Keratinocyte (primary cell): Measurements from ENCODE around the gene C1QTNF5. TPM values are rescaled to one million over a fixed set of nuclear protein-coding genes. Genes with fewer than 3 reads are reported as not detected.
A peak's percentile ranks its signal among the peaks of the same experiment; 100 is the strongest.

ENCODE experiments used
- DNase-seq: peaks from one replicate; pipeline ENCODE4 v3.0.0-alpha.2; 2011; ENCODE audit warnings: low read depth, missing footprints, low spot score
- FAIRE-seq: peaks from 2 replicates; lab custom pipeline; 2011; peaks lifted over from hg19 to GRCh38; lab: Jason Lieb, UNC
- H2AFZ ChIP-seq: 2 replicates; pipeline ENCODE4 v1.6.0; 2012; ENCODE audit warnings: low read length, control low read depth, inconsistent platforms; ENCODE audit not compliant: control insufficient read depth
- H3K27ac ChIP-seq: 2 replicates; pipeline ENCODE4 v1.5.1; 2011; ENCODE audit warnings: low read length; ENCODE audit not compliant: control insufficient read depth, insufficient read depth
- H3K27me3 ChIP-seq: 3 replicates; pipeline ENCODE4 v1.6.0; 2011; ENCODE audit warnings: low read length; ENCODE audit not compliant: control insufficient read depth, insufficient read depth; ENCODE audit errors: extremely low read depth
- H3K36me3 ChIP-seq, 2 experiments: 2 replicates in 1 of 2; 3 replicates in 1 of 2; pipeline ENCODE4 v1.5.1; 2011; ENCODE audit warnings: low read length in 2 of 2, mild to moderate bottlenecking in 1 of 2; ENCODE audit not compliant: control insufficient read depth in 2 of 2, insufficient read depth in 2 of 2; ENCODE audit errors: extremely low read depth in 1 of 2
- H3K4me1 ChIP-seq: 3 replicates; pipeline ENCODE4 v1.5.1; 2011; ENCODE audit warnings: low read length; ENCODE audit not compliant: control insufficient read depth, insufficient read depth; ENCODE audit errors: extremely low read depth
- H3K4me2 ChIP-seq: 3 replicates; pipeline ENCODE4 v1.6.0; 2011; ENCODE audit warnings: low read depth, low read length; ENCODE audit not compliant: control insufficient read depth, insufficient read depth; ENCODE audit errors: extremely low read depth
- H3K4me3 ChIP-seq, 3 experiments: fragments of 200-600 bp in 1 of 3; sonication (generic) in 1 of 3; 2 replicates in 2 of 3; 3 replicates in 1 of 3; pipeline ENCODE4 v1.5.1; 2011 to 2016; ENCODE audit warnings: low read length in 3 of 3, mild to moderate bottlenecking in 3 of 3, control low read depth in 2 of 3, inconsistent platforms in 1 of 3, low read depth in 1 of 3, mixed read lengths in 1 of 3, mixed run types in 1 of 3, moderate library complexity in 1 of 3; ENCODE audit not compliant: control insufficient read depth in 2 of 3, insufficient read depth in 2 of 3; ENCODE audit errors: extremely low read depth in 1 of 3
- H3K79me2 ChIP-seq: 2 replicates; pipeline ENCODE4 v1.6.0; 2012; ENCODE audit warnings: low read length; ENCODE audit not compliant: control insufficient read depth, insufficient read depth
- H3K9ac ChIP-seq: 3 replicates; pipeline ENCODE4 v1.6.0; 2011; ENCODE audit warnings: low read length; ENCODE audit not compliant: control insufficient read depth, insufficient read depth; ENCODE audit errors: extremely low read depth
- H3K9me1 ChIP-seq: 3 replicates; pipeline ENCODE4 v1.6.0; 2011; ENCODE audit warnings: low read length; ENCODE audit not compliant: control insufficient read depth, insufficient read depth; ENCODE audit errors: extremely low read depth
- H3K9me3 ChIP-seq: 2 replicates; pipeline ENCODE4 v1.5.1; 2012; ENCODE audit warnings: low read depth, low read length; ENCODE audit not compliant: control insufficient read depth
- H4K20me1 ChIP-seq: 3 replicates; pipeline ENCODE4 v1.6.0; 2011; ENCODE audit warnings: low read length; ENCODE audit not compliant: control insufficient read depth, insufficient read depth; ENCODE audit errors: extremely low read depth
- CTCF ChIP-seq, 3 experiments: IDR thresholded peaks in 1 of 3; conservative IDR thresholded peaks in 1 of 3; optimal IDR thresholded peaks in 1 of 3; 2 replicates in 2 of 3; 3 replicates in 1 of 3; pipeline versions ENCODE3 to v1.5.1; 2011; ENCODE audit warnings: low read length in 3 of 3, mild to moderate bottlenecking in 3 of 3, moderate library complexity in 2 of 3, control low read depth in 1 of 3, inconsistent platforms in 1 of 3; ENCODE audit not compliant: insufficient read depth in 2 of 3; ENCODE audit errors: extremely low read depth in 1 of 3
- EZH2 ChIP-seq: IDR thresholded peaks from one replicate; pipeline ENCODE4 v1.6.1; 2012; ENCODE audit warnings: inconsistent platforms, mild to moderate bottlenecking, low read length, moderate library complexity
- dilution Hi-C: fragments of 300-500 bp; cut with MboI; formaldehyde crosslinking; loops from one replicate; pipeline ENCODE4 v1.7.0; 2020; ENCODE audit warnings: low sequenced_read_pairs; ENCODE audit not compliant: extremely low pct_ligation_motif_present
- polyA plus RNA-seq, 5 experiments: library from polyadenylated mRNA; depleted of rRNA in 3 of 5; stranded (reverse) in 3 of 5; stranded (forward) in 1 of 5; unstranded in 1 of 5; fragments of >200 nt; gene quantifications; 1 replicate in 1 of 5; 2 replicates in 3 of 5; 3 replicates in 1 of 5; pipeline versions ENCODE4 v1.2.1 to v1.2.3, GENCODE V29; 2011 to 2012; ENCODE audit warnings: missing spikeins in 2 of 5, low read depth in 1 of 5, low replicate concordance in 1 of 5

The C1QTNF5 gene
- polyA plus RNA-seq, 1 donor (not counting 4 experiments of a cell fraction or from before 2014, with no cell fraction given): not detected

GRCh38 chr11:119356349-119357031 is 15.8 kb upstream of the C1QTNF5 start:
- Histone ChIP-seq H3K9ac (peak overlapping the region; percentile 73), H3K4me2 (peak overlapping the region; percentile 94), H3K4me1 (peaks cover 26% of the 10 kb centered on the region), H4K20me1 (no peaks in the 10 kb centered on the region), H3K27ac (no peak overlapping the region), H3K27me3 (no peaks in the 10 kb centered on the region), H3K36me3 (no peaks in the 10 kb centered on the region), H3K9me3 (no peaks in the 10 kb centered on the region), H2AFZ (peak overlapping the region; percentile 80), H3K4me3 (peak overlapping the region; percentile 44 to 82 (median 69)), H3K9me1 (no peaks in the 10 kb centered on the region), H3K79me2 (no peaks in the 10 kb centered on the region)
- dilution Hi-C loops: no loop called here
- peak; percentile 67 to 94 (median 86) for TF ChIP-seq CTCF (optimal IDR thresholded peaks at IDR 0.05 in 1 of 3, IDR thresholded peaks at IDR 0.05 in 1 of 3, conservative IDR thresholded peaks at IDR 0.05 in 1 of 3; ENCODE audit: extremely low read depth in 1 of 3, insufficient read depth in 2 of 3, low read length in 3 of 3)
- TF ChIP-seq EZH2: no peak
- DNase-seq: no peak
- FAIRE-seq: peak; percentile 48

GRCh38 chr11:119355091-119355843 is 14.6 kb upstream of the C1QTNF5 start:
- no peaks in the 10 kb centered on the region for H3K36me3 ChIP-seq
- peaks cover 14% of the 10 kb centered on the region for H3K4me1 ChIP-seq
- no peak overlapping the region for H3K9ac ChIP-seq
- dilution Hi-C loops: no loop called here
- TF ChIP-seq CTCF (optimal IDR thresholded peaks at IDR 0.05 in 1 of 3, IDR thresholded peaks at IDR 0.05 in 1 of 3, conservative IDR thresholded peaks at IDR 0.05 in 1 of 3; ENCODE audit: extremely low read depth in 1 of 3, insufficient read depth in 2 of 3, low read length in 3 of 3) (no peak), EZH2 (no peak)
- H3K9me1 ChIP-seq: no peaks in the 10 kb centered on the region
- no peak overlapping the region for H2AFZ ChIP-seq
- no peak overlapping the region for H3K4me3 ChIP-seq
- no peaks in the 10 kb centered on the region for H3K27me3 ChIP-seq
- H3K27ac ChIP-seq: no peak overlapping the region
- H4K20me1 ChIP-seq: no peaks in the 10 kb centered on the region
- no peaks in the 10 kb centered on the region for H3K9me3 ChIP-seq
- DNase-seq: no peak
- H3K79me2 ChIP-seq: no peaks in the 10 kb centered on the region
- no peak for FAIRE-seq
- H3K4me2 ChIP-seq: peak overlapping the region; percentile 20
